ENCODE data around the gene CABP7.
A peak's percentile ranks its signal among the peaks of the same experiment; 100 is the strongest.
"Not testable (repeated sequence)": the region's sequence is repeated elsewhere in the genome, so short reads cannot be mapped to it uniquely, and the experiment has no call there.

The CABP7 gene

DNA sequence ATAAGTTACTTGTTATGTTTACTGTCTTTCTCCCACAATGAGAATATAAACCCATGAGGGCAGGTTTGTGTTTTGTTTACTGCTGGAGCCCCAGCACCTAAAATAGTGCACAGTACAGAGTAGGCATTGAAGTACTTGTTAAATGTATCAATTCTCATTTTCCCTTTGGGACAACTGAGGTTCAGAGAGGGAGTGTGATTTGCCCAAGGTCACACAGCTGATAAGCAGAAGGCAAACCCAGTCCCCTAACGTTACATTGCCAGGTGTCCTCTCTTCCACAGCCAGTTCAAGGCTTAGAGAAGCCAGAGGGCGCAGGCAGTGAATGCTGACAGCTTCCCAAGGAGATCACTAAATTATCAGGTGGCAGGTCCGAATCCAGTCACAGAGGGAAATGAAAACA, 30.2 kb downstream of the CABP7 start:
- no peak for DNase-seq

DNA sequence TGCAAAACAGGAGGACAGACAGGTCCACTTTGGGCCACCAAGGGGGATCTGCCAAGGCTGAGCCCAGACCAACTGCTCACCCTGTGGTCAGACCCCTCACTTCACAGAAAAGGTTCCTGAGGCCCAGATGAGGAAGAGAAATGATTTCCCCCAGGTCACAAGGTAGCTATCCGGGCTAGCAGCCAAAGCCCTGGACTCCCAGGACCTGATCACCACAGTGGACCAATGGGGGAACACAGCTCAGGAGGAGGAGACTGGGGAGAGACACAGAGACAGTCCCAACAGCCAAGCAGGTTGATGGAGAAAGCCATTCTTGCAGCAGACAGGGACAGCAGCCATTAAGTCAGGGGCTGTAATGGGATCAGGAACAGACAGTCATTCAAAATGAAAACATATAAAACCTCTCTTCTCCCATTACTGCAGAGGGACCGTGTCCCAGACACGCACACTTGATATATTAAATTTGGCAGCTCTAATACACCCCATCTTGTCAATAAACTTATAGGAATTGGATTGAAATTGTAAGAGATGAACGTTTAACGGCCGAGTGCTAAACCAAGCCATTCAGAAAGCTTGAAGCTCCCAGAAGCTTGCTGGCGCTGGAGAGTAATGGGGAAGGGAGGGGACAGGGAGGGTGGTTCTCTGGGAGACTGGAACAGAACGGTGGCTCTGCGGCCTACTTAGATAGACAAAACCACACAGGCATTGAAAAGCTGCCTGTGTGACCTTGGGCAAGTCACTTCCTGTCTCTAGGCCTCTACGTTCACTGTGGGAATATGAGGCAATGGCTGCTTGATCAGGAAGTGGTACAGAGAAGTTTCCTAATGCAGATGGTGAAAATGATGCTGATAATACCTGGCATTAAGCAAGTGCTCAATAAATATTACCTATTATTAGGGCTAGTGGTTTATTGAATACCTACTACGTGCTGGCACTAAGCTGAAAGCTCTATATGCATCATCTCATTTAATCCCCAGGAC, 31.0 kb downstream of the CABP7 start:
- no peak for DNase-seq

DNA sequence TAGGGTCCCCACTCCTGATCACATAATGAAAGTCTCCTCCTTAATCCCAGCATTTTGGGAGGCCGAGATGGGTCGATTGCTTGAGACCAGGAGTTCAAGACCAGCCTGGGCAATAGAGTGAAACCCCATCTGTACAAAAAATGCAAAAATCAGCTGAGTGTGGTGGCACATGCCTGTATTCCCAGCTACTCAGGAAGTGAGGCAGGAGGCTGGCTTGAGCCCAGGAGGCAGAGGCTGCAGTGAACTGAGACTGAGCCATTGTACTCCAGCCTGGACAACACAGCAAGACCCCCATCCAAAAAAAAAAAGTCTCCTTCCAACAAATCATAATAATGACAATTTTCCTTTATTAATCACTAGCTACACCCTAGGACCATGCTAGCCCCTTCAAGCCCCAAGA, 31.9 kb downstream of the CABP7 start:
- DNase-seq, result no peak

- DNase-seq, result no peak
These were observed 34.2 kb downstream of the CABP7 start for GRCh38 chr22:29753808-29754657.

DNA sequence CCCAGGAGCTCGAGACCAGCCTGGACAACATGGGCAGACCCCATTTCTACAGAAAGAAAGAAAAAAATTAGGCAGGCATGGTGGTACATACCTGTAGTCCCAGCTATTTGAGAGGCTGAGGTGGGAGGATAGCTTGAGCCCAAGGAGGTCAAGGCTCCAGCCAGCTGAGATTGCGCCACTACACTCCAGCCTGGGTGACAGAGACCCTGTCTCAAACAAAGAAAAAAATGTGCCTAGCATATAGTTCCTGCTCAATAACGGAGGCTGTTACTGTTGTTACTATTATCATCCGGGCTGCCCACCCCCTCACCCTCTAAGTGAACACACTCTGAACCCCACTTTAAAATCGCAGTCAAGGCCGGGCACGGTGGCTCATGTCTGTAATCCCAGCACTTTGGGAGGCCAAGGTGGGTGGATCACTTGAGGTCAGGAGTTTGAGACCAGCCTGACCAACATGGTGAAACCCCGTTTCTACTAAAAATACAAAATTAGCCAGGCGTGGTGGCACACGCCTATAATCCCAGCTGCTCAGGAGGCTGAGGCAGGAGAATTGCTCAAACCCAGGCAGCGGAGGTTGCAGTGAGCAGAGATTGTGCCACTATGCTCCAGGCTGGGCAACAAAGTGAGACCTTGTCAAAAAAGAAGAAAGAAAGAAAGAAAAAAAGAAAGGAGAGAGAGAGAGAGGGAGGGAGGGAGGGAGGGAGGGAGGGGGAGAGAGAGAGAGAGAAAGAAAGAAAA, 35.0 kb downstream of the CABP7 start:
- not testable (repeated sequence) for DNase-seq

DNA sequence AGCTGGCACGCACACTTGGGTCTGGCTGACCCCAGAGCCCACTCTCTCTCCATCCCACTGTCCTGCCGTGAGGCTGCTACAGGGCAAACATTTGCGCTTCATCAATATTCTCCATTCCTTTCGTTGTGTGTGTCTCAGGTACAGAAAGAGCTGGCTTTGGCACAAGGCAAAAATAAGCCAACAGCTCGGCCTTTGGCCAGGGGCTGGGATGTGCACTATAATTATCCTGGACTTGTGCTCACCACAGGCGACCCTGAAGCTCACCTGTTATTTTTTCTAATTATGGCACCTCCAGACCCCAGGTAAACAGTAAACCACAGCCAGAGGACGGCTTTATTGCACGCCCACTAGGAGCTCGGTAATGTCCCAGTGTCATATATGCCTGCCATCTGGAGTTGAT, 36.1 kb downstream of the CABP7 start:
- no peak for DNase-seq

DNA sequence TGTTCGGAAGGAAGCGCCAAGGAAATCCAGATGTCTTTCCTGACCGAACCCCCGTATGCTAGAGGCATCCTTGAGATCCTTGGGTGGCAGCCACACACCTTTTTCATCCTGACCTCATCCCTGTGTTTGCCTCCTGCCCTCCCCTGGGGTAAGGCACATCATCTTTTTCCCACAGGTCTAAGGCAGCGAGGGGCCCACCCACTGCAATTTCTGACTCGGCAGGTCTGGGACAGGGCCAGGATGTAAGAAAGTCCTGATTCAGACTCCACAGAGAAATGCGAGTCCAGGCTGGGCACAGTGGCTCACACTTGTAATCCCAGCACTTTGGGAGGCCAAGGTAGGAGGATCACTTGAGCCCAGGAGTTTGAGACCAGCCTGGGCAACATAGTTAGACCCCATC, 36.5 kb downstream of the CABP7 start:
- DNase-seq, result no peak

DNA sequence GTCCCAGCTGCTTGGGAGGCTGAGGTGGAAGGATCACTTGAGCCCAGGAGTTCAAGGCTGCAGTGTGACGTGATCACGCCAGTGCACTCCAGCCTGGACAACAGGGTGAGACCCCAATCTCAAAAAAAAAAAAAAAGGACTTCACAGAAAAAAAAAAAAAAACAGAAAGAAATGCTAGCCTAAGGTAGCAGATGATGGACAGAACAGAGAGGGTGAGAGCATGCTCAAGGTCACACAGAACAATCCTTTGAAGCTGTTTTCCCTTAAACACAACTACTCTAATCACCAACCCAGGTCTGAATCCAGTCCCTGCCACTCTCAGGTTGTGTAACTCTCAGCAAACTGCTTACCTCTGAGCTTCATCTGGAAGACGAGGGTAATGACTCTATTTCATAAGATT, 37.3 kb downstream of the CABP7 start:
- no peak for DNase-seq

DNA sequence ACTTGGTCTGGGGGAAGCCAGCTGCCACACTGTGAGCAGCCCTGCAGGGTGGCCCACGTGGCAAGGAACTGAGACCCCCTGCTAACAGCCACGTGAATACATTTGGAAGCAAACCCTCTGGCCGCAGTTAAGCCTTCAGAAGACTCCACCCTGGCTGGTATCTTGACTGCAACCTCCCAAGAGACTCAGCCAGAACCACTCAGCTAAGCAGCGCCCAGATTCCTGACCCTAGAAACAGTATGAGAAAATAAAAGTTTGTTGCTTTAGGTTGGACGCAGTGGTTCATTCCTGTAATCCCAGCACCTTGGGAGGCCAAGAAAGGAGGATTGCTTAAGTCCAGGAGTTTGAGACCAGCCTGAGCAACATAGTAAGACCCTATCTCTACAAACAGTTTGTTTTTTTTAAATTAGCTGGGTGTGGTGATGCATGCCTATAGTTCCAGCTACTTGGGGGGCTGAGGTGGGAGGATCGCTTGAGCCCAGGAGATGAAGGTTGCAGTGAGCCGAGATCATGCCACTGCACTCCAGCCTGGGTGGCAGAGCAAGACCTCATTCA, 38.3 kb downstream of the CABP7 start:
- no peak for DNase-seq

DNA sequence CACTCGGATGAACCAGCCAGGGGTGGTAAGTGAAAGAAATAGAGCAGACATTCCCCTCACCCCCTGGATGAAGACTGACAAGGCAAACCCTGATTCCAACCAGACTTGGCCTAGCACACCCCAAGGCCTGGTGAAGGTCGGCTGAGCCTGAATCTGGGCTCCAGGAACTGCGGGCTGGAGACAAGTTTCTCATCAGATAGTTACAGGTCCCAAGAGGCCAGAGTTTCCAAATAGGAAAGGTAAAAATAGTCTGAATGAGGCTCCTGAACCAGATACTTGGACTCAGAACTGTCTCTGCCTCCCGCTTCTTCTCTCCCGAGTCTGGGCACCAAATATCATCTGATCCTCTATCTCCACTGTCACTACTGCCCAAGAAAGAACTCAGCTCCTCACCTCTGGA, 39.2 kb downstream of the CABP7 start:
- DNase-seq, result no peak

DNA sequence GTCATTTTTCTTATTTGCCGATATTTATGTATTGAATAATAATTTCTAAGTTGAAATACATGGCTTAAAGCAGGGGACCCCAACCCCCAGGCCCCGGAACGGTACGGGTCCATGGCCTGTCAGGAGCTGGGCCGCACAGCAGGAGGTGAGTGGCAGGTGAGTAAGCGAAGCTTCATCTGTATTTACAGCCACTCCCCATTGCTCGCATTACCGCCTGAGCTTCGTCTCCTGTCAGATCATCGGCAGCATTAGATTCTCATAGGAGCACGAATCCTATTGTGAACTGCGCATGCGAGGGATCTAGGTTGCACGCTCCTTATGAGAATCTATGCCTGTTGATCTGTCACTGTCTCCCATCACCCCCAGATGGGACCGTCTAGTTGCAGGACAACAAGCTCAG, 42.5 kb downstream of the CABP7 start:
- DNase-seq, result no peak

DNA sequence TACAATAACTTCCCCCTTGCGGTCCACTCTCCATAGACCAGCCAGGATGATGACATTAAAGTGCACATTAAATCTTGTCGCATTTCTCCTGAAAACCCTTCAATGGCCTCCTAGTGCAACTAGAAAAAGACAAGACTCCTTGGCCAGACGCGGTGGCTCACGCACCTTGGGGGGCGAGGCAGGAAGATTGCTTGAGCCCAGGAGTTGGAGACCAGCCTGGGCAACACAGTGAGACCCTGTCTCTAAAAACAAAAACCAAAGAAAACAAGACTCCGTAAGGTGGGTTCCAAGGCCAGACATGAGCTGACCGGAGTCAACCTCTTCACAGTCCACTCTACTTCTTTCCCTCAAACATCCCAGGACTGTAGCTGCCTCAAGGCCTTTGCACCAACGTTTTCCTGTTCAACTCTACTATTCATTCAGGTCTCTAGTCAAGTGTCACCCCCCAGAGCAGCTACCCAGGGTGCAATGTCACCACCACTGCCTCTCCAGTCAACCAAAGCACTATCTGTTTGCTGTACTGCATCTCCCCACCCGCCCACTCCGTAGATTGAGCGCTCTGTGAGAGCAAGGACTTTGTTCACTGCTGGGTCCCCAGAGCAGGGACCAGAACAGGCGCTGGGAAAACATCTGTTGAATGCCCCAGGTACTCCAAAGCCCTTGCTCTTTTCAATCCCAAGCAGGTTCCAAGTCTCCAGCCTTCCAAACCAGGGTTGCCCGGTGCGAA, 46.3 kb downstream of the CABP7 start:
- no peak for DNase-seq

- DNase-seq, result peak; percentile 90
These were observed 46.9 kb downstream of the CABP7 start, which contains the start of gene ZMAT5 for GRCh38 chr22:29766632-29767170. TSS of gene ZMAT5 (minus strand) at chr22:29767007. CDS start at chr22:29748544, 18,463 bp downstream.

DNA sequence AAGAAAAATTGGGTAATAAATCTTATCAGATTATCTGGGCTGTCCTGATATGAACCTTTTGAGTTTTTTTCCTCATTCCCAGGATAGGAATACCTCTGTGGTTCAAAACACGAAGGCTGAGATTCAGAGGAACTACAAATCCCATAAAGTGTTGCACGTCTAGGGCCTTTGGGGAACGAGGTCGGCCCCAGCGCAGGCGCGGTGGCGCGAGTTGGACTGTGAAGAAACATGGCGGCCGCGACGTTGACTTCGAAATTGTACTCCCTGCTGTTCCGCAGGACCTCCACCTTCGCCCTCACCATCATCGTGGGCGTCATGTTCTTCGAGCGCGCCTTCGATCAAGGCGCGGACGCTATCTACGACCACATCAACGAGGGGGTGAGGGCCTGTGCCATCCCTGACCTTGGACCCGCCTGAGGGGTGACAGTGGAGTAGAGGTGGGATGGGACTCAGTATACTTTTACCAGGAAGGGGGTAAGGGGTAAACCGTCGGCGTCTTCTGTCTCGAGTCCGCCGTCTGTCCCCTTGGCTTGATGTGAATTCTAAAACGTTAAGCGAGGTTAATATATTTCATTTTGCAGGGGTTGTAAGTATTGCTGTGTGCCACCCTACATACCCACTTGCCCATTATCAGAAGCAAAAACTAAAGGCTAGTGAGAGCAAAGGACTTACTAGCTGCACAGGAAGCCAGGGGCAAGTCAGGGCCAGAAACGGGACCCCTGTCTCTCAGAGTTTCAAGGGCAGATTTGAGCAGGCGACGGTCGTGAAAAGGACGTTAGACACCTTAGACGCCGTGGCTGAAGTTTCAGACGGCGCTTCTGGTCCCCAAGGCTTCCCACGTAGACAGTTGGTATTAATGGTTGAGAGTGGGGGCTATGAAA, 47.6 kb downstream of the CABP7 start, which contains the start of gene UQCR10:
UQCR10 (plus strand) TSS at position 199 of the 881 bp plus-strand sequence; CDS start at position 229, 30 bp downstream.
- DNase-seq, result peak; percentile 58

GRCh38 chr22:29768052-29768693, 48.4 kb downstream of the CABP7 start:
- DNase-seq, result no peak

DNA sequence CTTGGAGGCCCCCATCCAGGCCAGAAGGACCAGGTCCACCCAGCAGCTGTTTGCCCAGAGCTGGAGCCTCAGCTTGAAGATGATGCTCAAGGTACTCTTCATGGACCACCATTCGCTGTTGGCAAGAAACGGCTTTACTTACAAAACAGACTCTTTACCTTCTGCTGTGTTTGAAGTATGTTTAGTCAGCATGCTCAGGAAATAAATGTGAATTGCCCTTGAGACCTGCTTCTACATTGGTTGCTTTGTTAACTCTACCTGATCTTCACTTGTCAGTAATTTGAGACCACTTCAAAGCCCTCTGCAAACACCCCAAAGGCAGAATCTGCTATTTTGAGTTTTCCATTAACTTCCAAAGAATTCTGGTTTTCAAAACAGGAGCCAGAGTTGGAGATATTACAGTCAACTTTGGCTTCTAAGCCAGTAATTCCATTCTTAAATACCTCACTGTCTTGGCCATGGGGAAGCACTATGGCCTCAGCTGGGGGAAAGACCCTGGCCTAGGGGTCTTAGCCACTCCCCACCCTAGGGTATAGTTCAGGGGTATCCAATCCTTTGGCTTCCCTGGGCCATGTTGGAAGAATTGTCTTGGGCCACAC, 50.0 kb downstream of the CABP7 start:
- DNase-seq, result no peak

GRCh38 chr22:29772170-29772641, 52.4 kb downstream of the CABP7 start:
- DNase-seq, result no peak

DNA sequence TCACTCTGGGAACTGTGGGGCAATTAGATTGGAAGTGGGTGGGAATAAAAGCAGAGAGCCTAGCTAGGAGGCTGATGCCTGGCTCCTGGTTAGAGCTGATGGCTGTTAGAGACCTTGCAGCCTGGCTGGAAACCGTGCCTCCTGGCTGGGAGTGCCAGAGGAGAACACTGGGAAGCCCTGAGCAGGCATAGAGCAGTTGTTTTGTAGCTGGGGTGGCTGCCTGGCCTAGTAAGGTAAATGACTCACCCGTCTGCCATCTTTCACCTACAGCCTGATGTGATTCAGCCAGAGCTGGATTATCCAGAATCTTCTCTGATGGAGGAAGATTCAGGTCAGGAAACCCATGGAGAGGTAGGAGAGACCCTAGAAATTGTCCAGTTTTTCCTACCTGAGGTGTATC, 53.4 kb downstream of the CABP7 start:
- DNase-seq, result peak; percentile 47

DNA sequence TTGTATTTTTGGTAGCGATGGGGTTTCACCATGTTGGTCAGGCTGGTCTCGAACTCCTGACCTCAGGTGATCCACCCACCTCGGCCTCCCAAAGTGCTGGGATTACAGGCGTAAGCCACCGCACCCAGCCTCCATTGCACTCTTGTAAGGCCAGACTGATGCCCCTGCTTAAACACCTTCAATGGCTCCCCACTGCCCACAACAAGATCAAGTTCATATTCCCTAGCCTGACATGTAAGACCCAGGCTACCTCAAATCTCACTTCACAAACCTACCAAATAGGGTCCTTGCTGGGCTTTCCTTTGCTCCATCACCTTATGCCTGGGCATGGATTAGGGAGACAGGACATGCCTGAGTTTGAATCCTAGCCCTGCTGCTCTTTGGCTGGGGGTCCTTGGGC, 60.4 kb downstream of the CABP7 start:
- no peak for DNase-seq
